DMS 273 (cell line): Measurements from ENCODE around the gene CHST6.
"Not testable (repeated sequence)": the region's sequence is repeated elsewhere in the genome, so short reads cannot be mapped to it uniquely, and the experiment has no call there.

Source experiments
- DNase-seq: peaks from one replicate; lab custom pipeline; 2025; ENCODE audit not compliant: unreplicated experiment; lab: John Stamatoyannopoulos, UW

CHST6 gene

GRCh38 chr16:75495076-75495674 lies at the start of gene CHST6:
CHST6 (minus strand) TSS chr16:75495441; CDS start chr16:75479828, 15,613 bp downstream.
- DNase-seq: peak; percentile 78

DNA sequence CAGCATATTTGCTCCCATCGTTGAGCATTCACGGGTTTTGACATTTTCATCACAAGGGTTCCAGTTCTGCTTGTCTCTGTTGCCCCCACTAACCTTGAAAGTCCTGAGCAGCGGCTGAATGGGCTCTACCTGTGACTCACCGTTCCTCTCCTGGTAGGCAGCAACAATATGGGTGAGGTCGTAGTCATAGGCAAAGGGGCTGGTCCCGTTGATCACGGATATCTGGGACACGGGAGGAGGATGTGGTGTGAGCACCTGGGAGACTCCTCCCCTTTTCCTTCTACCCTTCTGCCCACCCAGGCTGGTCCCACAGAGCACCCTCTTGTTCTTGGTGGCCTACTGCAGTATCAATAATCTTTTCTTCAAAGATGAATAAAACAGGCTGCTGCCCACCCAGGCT lies 47.2 kb upstream of the CHST6 start:
- not testable (repeated sequence) for DNase-seq

- peak; percentile 14 for DNase-seq
Observed at GRCh38 chr16:75541236-75541635, 46.0 kb upstream of the CHST6 start.

DNA sequence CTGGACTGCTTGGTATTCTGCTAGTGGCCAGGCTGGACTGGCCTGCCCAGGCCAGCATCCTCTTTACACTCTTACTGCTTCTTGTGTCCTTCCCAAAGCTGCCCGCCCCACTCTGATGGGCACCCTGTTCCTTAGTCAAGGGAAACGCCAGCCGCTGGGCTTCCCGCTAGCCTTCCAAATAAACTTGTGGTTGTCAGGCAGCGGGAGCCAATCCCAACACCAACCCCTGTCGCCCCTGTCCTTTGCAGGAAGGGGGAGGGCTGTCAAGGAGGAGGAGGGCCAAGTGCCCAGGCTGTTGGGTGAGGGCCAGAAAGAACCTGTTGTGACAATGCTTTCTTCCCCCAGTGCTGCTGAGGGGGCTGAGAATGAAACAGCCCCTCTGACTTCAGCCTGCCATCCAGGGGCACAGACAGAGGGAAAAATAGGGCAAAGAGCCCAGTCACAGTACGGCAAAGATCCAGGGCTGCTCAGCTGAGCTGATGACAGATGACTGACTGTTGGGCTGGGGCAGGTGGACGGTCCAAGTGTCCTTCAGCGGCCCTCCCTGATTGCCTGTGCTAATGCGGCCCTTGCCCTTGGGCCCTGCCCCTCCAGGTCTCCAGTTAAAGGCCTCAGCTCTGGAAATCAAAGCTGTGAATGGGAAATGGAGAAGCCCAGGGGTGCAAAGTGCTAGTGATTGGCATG lies 43.8 kb upstream of the CHST6 start:
- DNase-seq: not testable (repeated sequence)

- no peak for DNase-seq
Observed at GRCh38 chr16:75537776-75538175, 42.5 kb upstream of the CHST6 start.

GRCh38 chr16:75535901-75536300 lies 40.7 kb upstream of the CHST6 start, which contains the start of gene CHST5:
CHST5 (minus strand) TSS chr16:75536108; CDS start chr16:75530384, 5,724 bp downstream.
- no peak for DNase-seq

DNA sequence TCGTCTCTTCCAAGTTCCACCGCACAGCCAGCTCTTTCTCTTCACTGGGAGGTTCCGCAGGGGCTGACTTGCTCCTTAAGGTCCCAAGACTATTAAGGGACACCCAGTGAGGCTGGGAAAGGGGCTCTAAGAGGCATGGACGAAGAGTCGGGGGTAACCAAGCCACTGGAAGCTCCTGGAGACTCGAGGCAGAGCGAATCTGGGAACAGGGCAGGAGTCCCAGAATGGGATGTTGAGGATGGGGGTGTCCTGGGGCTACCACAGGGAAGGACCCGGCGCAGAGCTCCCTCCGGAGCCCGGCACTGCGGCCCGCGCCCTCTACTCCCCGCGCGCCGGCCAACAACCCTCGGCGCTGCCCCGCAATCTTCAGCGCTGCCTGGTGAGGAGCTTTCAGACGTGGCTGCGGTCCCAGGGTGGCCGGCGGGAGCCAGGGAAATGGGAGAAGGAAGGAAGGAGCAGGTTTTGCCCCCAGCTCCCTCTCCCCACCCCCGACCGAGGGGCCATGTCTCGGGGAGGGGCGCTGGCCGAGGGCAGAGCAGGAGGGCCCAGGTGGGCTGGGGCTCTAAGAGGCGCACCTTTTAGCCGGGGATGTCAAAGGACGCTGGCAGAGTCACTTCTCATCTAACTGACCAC lies 40.1 kb upstream of the CHST6 start:
- no peak for DNase-seq

- DNase-seq: no peak
Observed at GRCh38 chr16:75534560-75535205, 39.4 kb upstream of the CHST6 start.

- DNase-seq: no peak
Observed at GRCh38 chr16:75532791-75533190, 37.5 kb upstream of the CHST6 start.

- DNase-seq: no peak
Observed at GRCh38 chr16:75532142-75532765, 37.0 kb upstream of the CHST6 start.

DNA sequence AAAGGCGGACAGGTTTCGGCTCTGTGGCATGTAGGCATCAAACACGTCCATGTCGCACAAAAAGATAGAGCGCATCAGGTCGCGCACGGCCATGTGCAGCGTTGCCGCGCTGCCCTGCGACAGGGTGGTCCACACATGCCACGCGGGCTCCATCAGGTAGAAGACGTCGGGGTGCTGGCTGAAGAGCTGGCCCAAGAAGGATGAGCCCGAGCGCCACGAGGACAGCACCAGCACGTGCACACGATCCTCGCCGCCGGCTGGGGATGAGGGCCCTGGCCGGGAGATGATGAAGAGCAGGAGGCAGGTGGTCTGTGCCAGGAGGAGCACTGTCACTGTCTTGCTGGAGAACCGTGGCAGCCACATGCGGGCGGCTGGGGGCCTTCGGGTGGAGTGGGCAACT lies 34.7 kb upstream of the CHST6 start:
- DNase-seq: no peak

DNA sequence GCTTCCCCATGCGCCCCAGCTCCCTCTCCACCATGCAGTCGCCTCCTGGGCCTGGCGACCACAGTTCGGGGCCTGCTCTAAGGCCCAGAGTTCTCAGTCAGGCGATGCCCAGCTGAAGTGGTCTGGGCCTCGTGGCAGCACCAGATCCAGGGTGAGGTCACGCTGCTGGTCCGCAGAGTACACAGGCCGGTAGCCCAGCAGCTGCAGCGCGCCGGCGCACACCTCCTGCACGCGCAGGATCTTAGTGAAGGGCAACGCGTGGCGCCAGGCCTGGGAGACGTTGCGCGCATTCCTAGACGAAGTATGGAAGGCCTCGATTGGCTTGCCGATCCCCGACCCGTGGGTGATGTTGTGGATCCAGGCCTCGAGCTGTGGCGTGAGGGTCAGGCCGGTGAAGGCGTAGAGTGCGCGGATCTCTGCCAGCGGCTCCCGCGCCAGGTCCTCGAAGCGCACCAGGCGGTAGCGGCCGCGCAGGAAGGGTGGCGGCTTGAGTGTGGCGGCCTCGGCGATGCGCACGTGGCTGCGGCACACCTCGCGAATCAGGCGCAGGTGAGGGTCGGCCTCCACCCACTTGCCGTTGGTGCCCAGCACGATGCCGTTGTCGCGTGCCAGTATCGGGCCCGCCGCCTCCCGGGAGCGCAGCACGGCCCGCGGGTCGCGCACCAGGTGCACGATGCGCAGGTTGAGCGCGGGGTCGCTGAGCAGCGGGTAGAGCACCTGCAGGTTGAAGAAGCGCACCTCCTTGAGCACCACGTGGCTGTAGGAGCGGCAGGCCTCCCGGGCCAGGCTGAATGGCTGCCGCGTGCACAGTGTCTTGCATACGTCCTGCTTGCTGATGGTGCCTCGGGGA lies 34.0 kb upstream of the CHST6 start:
- no peak for DNase-seq

GRCh38 chr16:75527825-75528299 lies 32.6 kb upstream of the CHST6 start:
- no peak for DNase-seq

GRCh38 chr16:75526032-75526790 lies 31.0 kb upstream of the CHST6 start:
- DNase-seq: no peak

DNA sequence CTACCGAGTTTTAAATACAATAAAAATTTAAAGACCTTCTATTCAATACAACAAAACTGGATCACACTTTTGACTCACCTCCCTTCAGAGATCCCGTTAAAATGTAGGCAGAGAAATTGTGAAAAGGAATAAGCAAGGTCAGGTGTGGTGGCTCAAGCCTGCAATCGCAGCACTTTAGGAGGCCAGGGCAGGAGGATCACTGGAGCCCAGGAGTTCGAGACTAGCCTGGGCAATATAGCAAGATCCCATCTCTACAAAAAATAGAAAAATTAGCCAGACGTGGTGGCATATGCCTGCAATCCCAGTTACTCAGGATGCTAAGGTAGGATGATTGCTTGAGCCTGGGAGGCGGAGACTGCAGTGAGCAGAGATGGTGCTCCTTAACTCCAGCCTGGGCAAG lies 23.9 kb upstream of the CHST6 start:
- no peak for DNase-seq

DNA sequence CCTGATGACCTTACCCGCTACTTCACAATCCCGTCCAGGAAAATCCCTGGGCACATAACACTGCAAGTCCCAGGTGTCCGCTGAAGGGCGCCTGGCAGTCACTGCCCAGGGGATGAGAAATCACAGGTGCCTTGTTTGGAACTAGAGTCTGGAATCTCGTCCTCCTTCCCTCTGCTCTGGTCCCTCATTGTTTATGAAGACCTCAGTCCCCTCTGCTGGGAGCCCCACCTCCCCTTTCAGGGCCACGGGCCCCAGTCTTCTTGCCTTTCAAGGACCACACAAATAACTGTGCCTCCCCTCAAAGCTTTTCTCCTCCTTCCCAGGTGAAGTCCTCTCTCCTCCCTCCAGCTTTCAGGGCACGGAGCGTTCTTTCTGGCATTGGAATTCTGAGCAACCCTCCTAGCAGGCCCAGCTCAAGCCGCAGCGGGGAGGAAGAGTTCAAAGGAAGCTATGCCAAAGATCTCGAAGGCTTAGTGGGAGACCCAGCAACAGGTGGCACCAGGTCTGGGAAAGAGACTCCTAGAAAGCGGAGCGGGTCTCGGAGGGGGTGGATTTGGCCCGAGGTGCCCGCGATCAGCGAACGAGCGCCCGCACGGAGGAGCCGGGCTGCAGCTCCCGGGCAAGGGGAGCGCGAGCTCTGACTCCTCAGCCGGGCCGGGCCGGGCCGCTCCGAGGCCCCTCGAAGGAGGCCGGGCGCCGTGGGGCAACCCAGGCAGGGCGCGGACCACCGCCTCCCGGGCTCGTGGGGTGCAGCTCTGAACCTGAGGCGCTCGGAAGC lies 21.1 kb upstream of the CHST6 start:
- peak; percentile 69 for DNase-seq

- no peak for DNase-seq
Observed at GRCh38 chr16:75514296-75514695, 19.1 kb upstream of the CHST6 start.

GRCh38 chr16:75506574-75506973 lies 11.3 kb upstream of the CHST6 start:
- no peak for DNase-seq

DNA sequence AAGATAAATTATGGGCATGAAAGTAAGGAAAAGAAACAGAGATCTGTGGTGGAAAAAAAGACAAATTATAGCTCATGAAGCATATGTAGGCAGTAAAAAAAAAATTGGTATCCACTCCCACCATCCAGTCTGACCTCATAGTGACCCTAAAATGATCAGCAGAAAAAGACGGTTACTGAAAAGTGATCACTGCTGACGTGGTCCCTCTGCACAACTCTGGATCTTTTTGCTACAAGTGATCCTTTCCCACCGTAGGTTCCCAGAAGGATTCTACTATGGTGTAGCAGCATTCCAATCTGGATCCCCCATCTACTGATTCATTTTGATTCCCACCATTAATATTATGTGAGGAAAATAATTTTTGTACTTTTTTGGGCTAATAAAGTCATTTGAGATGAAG lies 10.9 kb upstream of the CHST6 start:
- no peak for DNase-seq
